SK-N-SH (cell line): ENCODE data around the gene RABL2B. TPM values are rescaled to one million over a fixed set of nuclear protein-coding genes. Genes with fewer than 3 reads are reported as not detected.

Source experiments
- CTCF ChIA-PET: fragments of 300-600, 350-600 bp; formaldehyde crosslinking; extraction: SDS; loops from one replicate; lab custom pipeline; 2021; lab: Yijun Ruan, JAX
- POLR2A ChIA-PET: fragments of 350-600 bp; sonication (Branson Sonifier 250); formaldehyde crosslinking; extraction: SDS; loops from one replicate; lab custom pipeline; 2020; ENCODE audit warnings: antibody characterized with exemption, inconsistent platforms; lab: Yijun Ruan, JAX
- DNase-seq: peaks from one replicate; pipeline ENCODE4 v3.0.0; 2012
- H2AFZ ChIP-seq: fragments of 200-600 bp; sonication (generic); 2 replicates; pipeline ENCODE4 v1.8.1; 2016; ENCODE audit warnings: antibody characterized with exemption, mild to moderate bottlenecking, low read depth
- H3F3A ChIP-seq: fragments of 200-600 bp; sonication (generic); replicated peaks from 2 replicates; pipeline ENCODE3; 2016; ENCODE audit warnings: antibody characterized with exemption, mild to moderate bottlenecking; ENCODE audit not compliant: insufficient read depth
- H3K27ac ChIP-seq, 2 experiments: fragments of 200-500 bp in 1 of 2; fragments of 200-600 bp in 1 of 2; sonication (Bioruptor generic) in 1 of 2; sonication (generic), shearing (Covaris generic) in 1 of 2; 2 replicates each; pipeline versions ENCODE4 v1.5.1 to v1.6.1; 2014 to 2016; ENCODE audit warnings: low read depth in 2 of 2, inconsistent platforms in 1 of 2, low read length in 1 of 2, mild to moderate bottlenecking in 1 of 2, mixed read lengths in 1 of 2
- H3K27me3 ChIP-seq: fragments of 200-600 bp; sonication (generic), shearing (Covaris generic); 2 replicates; pipeline ENCODE4 v1.6.1; 2016; ENCODE audit warnings: mixed run types; ENCODE audit not compliant: insufficient read depth
- H3K36me3 ChIP-seq, 2 experiments: fragments of 200-500 bp in 1 of 2; fragments of 200-600 bp in 1 of 2; sonication (Bioruptor generic) in 1 of 2; sonication (generic) in 1 of 2; replicated peaks in 1 of 2; 2 replicates each; pipeline versions ENCODE3 to v1.5.1; 2014 to 2016; ENCODE audit warnings: low read length in 1 of 2, mild to moderate bottlenecking in 1 of 2; ENCODE audit not compliant: insufficient read depth in 2 of 2, control insufficient read depth in 1 of 2
- H3K4me1 ChIP-seq, 2 experiments: fragments of 200-500 bp in 1 of 2; fragments of 200-600 bp in 1 of 2; sonication (Bioruptor generic) in 1 of 2; sonication (generic), shearing (Covaris generic) in 1 of 2; 2 replicates each; pipeline versions ENCODE4 v1.5.1 to v1.6.1; 2014 to 2016; ENCODE audit warnings: low read depth in 1 of 2, low read length in 1 of 2, mixed run types in 1 of 2; ENCODE audit not compliant: insufficient read depth in 2 of 2, control insufficient read depth in 1 of 2
- H3K4me2 ChIP-seq: fragments of 200-600 bp; sonication (generic), shearing (Covaris generic); 2 replicates; pipeline ENCODE4 v1.6.1; 2017; ENCODE audit warnings: mixed run types
- H3K4me3 ChIP-seq, 2 experiments: fragments of 200-500 bp in 1 of 2; fragments of 200-600 bp in 1 of 2; sonication (Bioruptor generic) in 1 of 2; sonication (generic), shearing (Covaris generic) in 1 of 2; 2 replicates each; pipeline versions ENCODE4 v1.5.1 to v1.8.1; 2014 to 2016; ENCODE audit warnings: low read depth in 2 of 2, inconsistent platforms in 1 of 2, low read length in 1 of 2, mild to moderate bottlenecking in 1 of 2, mixed read lengths in 1 of 2, moderate library complexity in 1 of 2
- H3K79me2 ChIP-seq: fragments of 200-600 bp; sonication (generic); 2 replicates; pipeline ENCODE4 v1.8.1; 2017; ENCODE audit warnings: mild to moderate bottlenecking; ENCODE audit not compliant: insufficient read depth
- H3K9ac ChIP-seq: fragments of 200-600 bp; sonication (generic); 2 replicates; pipeline ENCODE4 v1.6.1; 2017; ENCODE audit warnings: mixed run types
- H3K9me2 ChIP-seq: fragments of 200-600 bp; sonication (generic); 2 replicates; pipeline ENCODE4 v1.6.1; 2017; ENCODE audit warnings: mixed run types
- H3K9me3 ChIP-seq: fragments of 200-600 bp; sonication (generic); 2 replicates; pipeline ENCODE4 v1.6.1; 2017; ENCODE audit warnings: mixed run types, mild to moderate bottlenecking, moderate library complexity
- H4K20me1 ChIP-seq: fragments of 200-600 bp; sonication (generic); 2 replicates; pipeline ENCODE4 v1.6.1; 2017; ENCODE audit warnings: mild to moderate bottlenecking, mixed run types; ENCODE audit not compliant: insufficient read depth
- ELF1 ChIP-seq: IDR thresholded peaks from 2 replicates; pipeline ENCODE4 v1.4.0; 2012
- EP300 ChIP-seq, 2 experiments: IDR thresholded peaks; 2 replicates each; pipeline versions ENCODE4 v1.4.0 to v1.6.1; 2012; ENCODE audit warnings: borderline replicate concordance in 1 of 2, low read depth in 1 of 2, low read length in 1 of 2
- FOSL2 ChIP-seq: IDR thresholded peaks from 2 replicates; pipeline ENCODE4 v1.4.0; 2012; ENCODE audit warnings: low read depth, mild to moderate bottlenecking, moderate library complexity, borderline replicate concordance
- GABPA ChIP-seq: IDR thresholded peaks from 2 replicates; pipeline ENCODE4 v1.4.0; 2012; ENCODE audit warnings: low read depth, mild to moderate bottlenecking
- JUND ChIP-seq: IDR thresholded peaks from 2 replicates; pipeline ENCODE4 v1.4.0; 2012
- MXI1 ChIP-seq: IDR thresholded peaks from 2 replicates; pipeline ENCODE4 v1.6.1; 2012; ENCODE audit warnings: mild to moderate bottlenecking, low read depth, low read length, improper control_type of control experiment
- NFIC ChIP-seq: IDR thresholded peaks from 2 replicates; pipeline ENCODE4 v1.4.0; 2012; ENCODE audit warnings: borderline replicate concordance
- PBX3 ChIP-seq: IDR thresholded peaks from 2 replicates; pipeline ENCODE4; 2012
- RAD21 ChIP-seq: IDR thresholded peaks from 2 replicates; pipeline ENCODE4 v1.6.1; 2012; ENCODE audit warnings: mild to moderate bottlenecking, low read length
- RCOR1 ChIP-seq: fragments of 150-350 bp; IDR thresholded peaks from 2 replicates; pipeline ENCODE4 v1.6.1; 2017; ENCODE audit warnings: antibody characterized with exemption, low read length
- SIN3A ChIP-seq: IDR thresholded peaks from 2 replicates; pipeline ENCODE4 v1.6.1; 2012; ENCODE audit warnings: low read depth, mild to moderate bottlenecking, low read length, moderate library complexity, borderline replicate concordance
- SMC3 ChIP-seq: IDR thresholded peaks from 2 replicates; pipeline ENCODE4 v1.6.1; 2012; ENCODE audit warnings: low read depth, low read length, improper control_type of control experiment
- TAF1 ChIP-seq: IDR thresholded peaks from 2 replicates; pipeline ENCODE4 v1.6.1; 2012; ENCODE audit warnings: low read depth, mild to moderate bottlenecking, low read length, moderate library complexity, borderline replicate concordance
- YY1 ChIP-seq: IDR thresholded peaks from 2 replicates; pipeline ENCODE4 v1.4.0; 2012; ENCODE audit warnings: low read depth, mild to moderate bottlenecking
- WGBS: methylation state at CpG from one replicate; pipeline ENCODE4 v1.1.6; 2017; ENCODE audit warnings: low lambda C conversion rate; 5-methylcytosine and 5-hydroxymethylcytosine counted together
- polyA plus RNA-seq, 3 experiments: library from polyadenylated mRNA; depleted of rRNA; stranded (reverse); fragments of >200 nt; gene quantifications; 2 replicates each; pipeline ENCODE4 v1.2.3, GENCODE V29; 2012
- TF ChIP-seq, protein P1 (sequence below): fragments of 150-350 bp; IDR thresholded peaks from 2 replicates; pipeline ENCODE4 v1.6.1; 2017; ENCODE audit warnings: antibody characterized with exemption, low read length, low read depth, borderline replicate concordance
- TF ChIP-seq, protein P2 (sequence below): fragments of 150-350 bp; IDR thresholded peaks from 2 replicates; pipeline ENCODE4 v1.6.1; 2016; ENCODE audit warnings: mild to moderate bottlenecking, low read depth, low read length

The RABL2B gene
- polyA plus RNA-seq, 1 of the 3 experiments (the other 2 are of a cell fraction), result 61.7 TPM

GRCh38 chr22:50730013-50730891 is 53.2 kb downstream of the RABL2B start:
- Histone ChIP-seq H4K20me1 (no peaks in the 10 kb centered on the region), H3K79me2 (no peaks in the 10 kb centered on the region), H2AFZ (no peak overlapping the region), H3K4me1 (peaks cover 0 to 14% of the 10 kb centered on the region in 2 experiments; a peak in 1 of 4 replicates)
- CTCF ChIA-PET, result interaction anchor here (1.4 kb wide), 1 partner anchor 167 kb away, joined by 4 read pairs; the partner anchor contains the start of gene SYCE3
- 92% methylated on average over 32 of the region's 54 CpGs for WGBS
- no peak for TF ChIP-seq YY1
- TF ChIP-seq, protein P1, sequence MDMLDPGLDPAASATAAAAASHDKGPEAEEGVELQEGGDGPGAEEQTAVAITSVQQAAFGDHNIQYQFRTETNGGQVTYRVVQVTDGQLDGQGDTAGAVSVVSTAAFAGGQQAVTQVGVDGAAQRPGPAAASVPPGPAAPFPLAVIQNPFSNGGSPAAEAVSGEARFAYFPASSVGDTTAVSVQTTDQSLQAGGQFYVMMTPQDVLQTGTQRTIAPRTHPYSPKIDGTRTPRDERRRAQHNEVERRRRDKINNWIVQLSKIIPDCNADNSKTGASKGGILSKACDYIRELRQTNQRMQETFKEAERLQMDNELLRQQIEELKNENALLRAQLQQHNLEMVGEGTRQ, result no peak
- TF ChIP-seq NFIC, result no peak
- TF ChIP-seq ELF1, result no peak
- TF ChIP-seq SIN3A, result no peak
- TF ChIP-seq JUND, result no peak
- TF ChIP-seq, protein P2, sequence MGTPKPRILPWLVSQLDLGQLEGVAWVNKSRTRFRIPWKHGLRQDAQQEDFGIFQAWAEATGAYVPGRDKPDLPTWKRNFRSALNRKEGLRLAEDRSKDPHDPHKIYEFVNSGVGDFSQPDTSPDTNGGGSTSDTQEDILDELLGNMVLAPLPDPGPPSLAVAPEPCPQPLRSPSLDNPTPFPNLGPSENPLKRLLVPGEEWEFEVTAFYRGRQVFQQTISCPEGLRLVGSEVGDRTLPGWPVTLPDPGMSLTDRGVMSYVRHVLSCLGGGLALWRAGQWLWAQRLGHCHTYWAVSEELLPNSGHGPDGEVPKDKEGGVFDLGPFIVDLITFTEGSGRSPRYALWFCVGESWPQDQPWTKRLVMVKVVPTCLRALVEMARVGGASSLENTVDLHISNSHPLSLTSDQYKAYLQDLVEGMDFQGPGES, result no peak
- TF ChIP-seq RAD21, result no peak
- TF ChIP-seq EP300 (IDR thresholded peaks at IDR 0.05; ENCODE audit: borderline replicate concordance in 1 of 2, low read depth in 1 of 2, low read length in 1 of 2), result no peak
- TF ChIP-seq RCOR1, result no peak
- no peak for TF ChIP-seq TAF1
- TF ChIP-seq SMC3, result no peak
- TF ChIP-seq PBX3, result no peak
- TF ChIP-seq FOSL2, result no peak
- TF ChIP-seq MXI1, result no peak
- no peak for TF ChIP-seq GABPA
- TF ChIP-seq, all 33 proteins: peak for 0
- no peaks in the 10 kb centered on the region for H3K9me2 ChIP-seq
- no peaks in the 10 kb centered on the region for H3K36me3 ChIP-seq
- H3F3A ChIP-seq, result peaks cover 4% of the 10 kb centered on the region
- H3K27ac ChIP-seq, result no peak overlapping the region
- H3K27me3 ChIP-seq, result no peaks in the 10 kb centered on the region
- POLR2A ChIA-PET, result no interaction called here
- DNase-seq, result no peak
- no peaks in the 10 kb centered on the region for H3K9me3 ChIP-seq
- H3K9ac ChIP-seq, result no peak overlapping the region
- H3K4me2 ChIP-seq, result no peak overlapping the region
- no peak overlapping the region for H3K4me3 ChIP-seq
